ENCODE measurements around the gene DNAH7.

DNA sequence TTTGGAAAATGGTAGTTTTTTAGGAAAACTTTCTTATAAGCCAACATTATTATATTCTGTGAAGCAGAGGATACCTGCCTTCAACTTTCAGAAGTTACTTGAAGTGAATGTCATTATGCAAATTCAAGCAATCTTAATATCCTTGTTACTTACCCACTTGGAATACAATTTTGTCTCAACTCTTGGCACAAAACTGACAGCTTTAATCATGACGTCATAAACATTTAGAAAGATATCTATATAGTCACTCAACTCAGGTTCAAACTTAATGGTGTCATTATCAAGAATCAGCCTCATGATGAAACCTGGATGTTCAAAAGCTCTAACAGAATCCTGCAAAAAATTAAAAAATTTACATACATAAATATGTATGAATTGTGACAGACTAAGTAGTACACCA is 68.1 kb downstream of the DNAH7 start:
- no peak for TF ChIP-seq CTCF (conservative IDR thresholded peaks at IDR 0.05 in 1 of 2, IDR thresholded peaks at IDR 0.05 in 1 of 2; ENCODE audit: low read depth in 1 of 2, low read length in 2 of 2)
- no peak for TF ChIP-seq EZH2 (IDR thresholded peaks at IDR 0.05; ENCODE audit: low read length, missing control alignments)

Data from fibroblast of lung (primary cell).